ENCODE data around the gene CNTNAP5. TPM values are rescaled to one million over a fixed set of nuclear protein-coding genes. Genes with fewer than 3 reads are reported as not detected.

Gene CNTNAP5
- total RNA-seq, 1 experiment from 2014 or later = not detected

DNA sequence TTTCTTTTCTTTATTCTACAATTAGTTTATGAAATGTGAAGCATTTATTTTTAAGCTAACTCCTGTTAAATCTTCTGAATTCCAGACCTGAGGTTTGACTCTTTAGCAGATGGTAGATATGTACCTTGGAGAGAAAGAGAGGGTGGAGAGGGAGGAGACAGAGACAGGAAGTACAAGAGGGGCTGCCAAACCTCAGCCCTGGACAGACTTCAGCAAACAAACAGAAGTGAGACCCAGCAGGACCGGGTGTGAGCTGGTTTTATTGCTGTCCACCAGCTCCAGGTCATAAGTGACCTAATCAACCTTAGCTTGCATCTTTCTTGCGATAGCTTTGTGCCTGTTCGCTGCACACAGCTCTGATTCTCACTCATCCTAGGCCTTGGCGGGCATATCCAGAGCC is 168.6 kb downstream of the CNTNAP5 start:
- intact Hi-C loops (cut with micrococcal nuclease) = no loop called here
- no peak for DNase-seq (ENCODE audit: unreplicated experiment)
- ChIA-PET POLR2A (no interaction called here), CTCF (interaction anchor here (0.6 kb wide), 1 partner anchor 86 kb away, joined by 3 read pairs; no protein-coding TSS in a partner anchor)
- BruUV-seq (replicated peaks) = no TSS peak
- H3K36me3 Mint-ChIP-seq (ENCODE audit: insufficient read depth, unreplicated experiment) = no peaks in the 10 kb centered on the region
- H3K4me1 Mint-ChIP-seq (ENCODE audit: insufficient read depth, unreplicated experiment) = no peaks in the 10 kb centered on the region
- H3K9me3 Mint-ChIP-seq (ENCODE audit: unreplicated experiment) = no peaks in the 10 kb centered on the region
- H3K27ac Mint-ChIP-seq (ENCODE audit: low read depth, unreplicated experiment) = no peak overlapping the region
- no peaks in the 10 kb centered on the region for H3K27me3 Mint-ChIP-seq (ENCODE audit: insufficient read depth, unreplicated experiment)
- H3K4me3 Mint-ChIP-seq (ENCODE audit: unreplicated experiment) = no peak overlapping the region
- TF ChIP-seq, protein P1, sequence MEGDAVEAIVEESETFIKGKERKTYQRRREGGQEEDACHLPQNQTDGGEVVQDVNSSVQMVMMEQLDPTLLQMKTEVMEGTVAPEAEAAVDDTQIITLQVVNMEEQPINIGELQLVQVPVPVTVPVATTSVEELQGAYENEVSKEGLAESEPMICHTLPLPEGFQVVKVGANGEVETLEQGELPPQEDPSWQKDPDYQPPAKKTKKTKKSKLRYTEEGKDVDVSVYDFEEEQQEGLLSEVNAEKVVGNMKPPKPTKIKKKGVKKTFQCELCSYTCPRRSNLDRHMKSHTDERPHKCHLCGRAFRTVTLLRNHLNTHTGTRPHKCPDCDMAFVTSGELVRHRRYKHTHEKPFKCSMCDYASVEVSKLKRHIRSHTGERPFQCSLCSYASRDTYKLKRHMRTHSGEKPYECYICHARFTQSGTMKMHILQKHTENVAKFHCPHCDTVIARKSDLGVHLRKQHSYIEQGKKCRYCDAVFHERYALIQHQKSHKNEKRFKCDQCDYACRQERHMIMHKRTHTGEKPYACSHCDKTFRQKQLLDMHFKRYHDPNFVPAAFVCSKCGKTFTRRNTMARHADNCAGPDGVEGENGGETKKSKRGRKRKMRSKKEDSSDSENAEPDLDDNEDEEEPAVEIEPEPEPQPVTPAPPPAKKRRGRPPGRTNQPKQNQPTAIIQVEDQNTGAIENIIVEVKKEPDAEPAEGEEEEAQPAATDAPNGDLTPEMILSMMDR (IDR thresholded peaks at IDR 0.05; ENCODE audit: unreplicated experiment) = no peak

DNA sequence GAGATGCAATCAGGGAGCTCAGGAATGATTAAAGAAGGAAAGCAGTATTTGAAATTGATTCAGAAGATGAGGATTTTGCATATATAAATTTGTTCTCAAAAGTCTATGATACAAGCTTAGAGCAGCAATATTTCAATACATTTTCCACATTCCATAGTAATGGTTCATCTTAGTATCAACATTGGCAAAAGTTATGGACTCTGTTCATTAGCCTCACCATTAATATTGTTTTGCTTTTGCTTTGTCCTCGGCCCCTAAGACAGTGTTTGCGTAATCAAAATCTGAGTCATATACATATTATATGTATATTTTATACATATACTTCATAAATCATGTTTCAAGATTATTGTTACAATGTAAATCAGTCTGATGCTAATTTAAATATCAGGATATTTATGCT is 176.6 kb downstream of the CNTNAP5 start:
- H3K9me3 Mint-ChIP-seq (ENCODE audit: unreplicated experiment) = no peaks in the 10 kb centered on the region
- no peak overlapping the region for H3K4me3 Mint-ChIP-seq (ENCODE audit: unreplicated experiment)
- no peak overlapping the region for H3K27ac Mint-ChIP-seq (ENCODE audit: low read depth, unreplicated experiment)
- DNase-seq (ENCODE audit: unreplicated experiment) = peak; percentile 33
- H3K36me3 Mint-ChIP-seq (ENCODE audit: insufficient read depth, unreplicated experiment) = no peaks in the 10 kb centered on the region
- peaks cover 7% of the 10 kb centered on the region for H3K4me1 Mint-ChIP-seq (ENCODE audit: insufficient read depth, unreplicated experiment)
- ChIA-PET POLR2A (interaction anchor here (0.5 kb wide), 1 partner anchor 668 kb away, joined by 3 read pairs; no protein-coding TSS in a partner anchor), CTCF (interaction anchor here (0.6 kb wide), 1 partner anchor 29 kb away, joined by 3 read pairs; no protein-coding TSS in a partner anchor)
- intact Hi-C loops (cut with micrococcal nuclease) = no loop called here
- TF ChIP-seq, protein P1 (IDR thresholded peaks at IDR 0.05; ENCODE audit: unreplicated experiment) = no peak
- no TSS peak for BruUV-seq (replicated peaks)
- H3K27me3 Mint-ChIP-seq (ENCODE audit: insufficient read depth, unreplicated experiment) = no peaks in the 10 kb centered on the region

DNA sequence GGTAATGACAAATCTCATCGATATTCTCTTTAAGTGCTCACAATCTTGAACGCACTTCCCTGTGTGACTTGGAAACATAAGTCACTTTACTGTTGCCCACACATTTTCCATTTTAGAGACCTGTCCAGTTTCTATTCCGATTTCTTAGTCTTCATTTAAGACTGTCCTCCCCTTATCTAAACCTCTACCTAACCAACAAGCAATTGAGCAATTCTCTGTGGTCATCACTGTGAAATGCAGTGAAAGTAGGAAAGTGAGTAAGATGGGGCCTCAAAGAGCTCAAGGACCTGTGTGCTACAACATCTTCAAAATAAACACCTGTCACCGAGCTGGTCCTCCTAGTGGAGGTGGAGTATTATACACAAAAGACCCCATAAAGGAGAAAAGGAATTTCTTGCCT is 184.4 kb downstream of the CNTNAP5 start:
- Mint-ChIP-seq H3K36me3 (ENCODE audit: insufficient read depth, unreplicated experiment) (peaks cover 6% of the 10 kb centered on the region), H3K4me3 (ENCODE audit: unreplicated experiment) (no peak overlapping the region), H3K27ac (ENCODE audit: low read depth, unreplicated experiment) (no peak overlapping the region), H3K9me3 (ENCODE audit: unreplicated experiment) (peaks cover 5% of the 10 kb centered on the region), H3K4me1 (ENCODE audit: insufficient read depth, unreplicated experiment) (no peaks in the 10 kb centered on the region), H3K27me3 (ENCODE audit: insufficient read depth, unreplicated experiment) (no peaks in the 10 kb centered on the region)
- DNase-seq (ENCODE audit: unreplicated experiment) = no peak
- intact Hi-C loops (cut with micrococcal nuclease) = no loop called here
- CTCF ChIA-PET = no interaction called here
- no TSS peak for BruUV-seq (replicated peaks)
- TF ChIP-seq, protein P1 (IDR thresholded peaks at IDR 0.05; ENCODE audit: unreplicated experiment) = no peak
- POLR2A ChIA-PET = interaction anchor here (0.9 kb wide), 1 partner anchor 53 kb away, joined by 3 read pairs; no protein-coding TSS in a partner anchor

DNA sequence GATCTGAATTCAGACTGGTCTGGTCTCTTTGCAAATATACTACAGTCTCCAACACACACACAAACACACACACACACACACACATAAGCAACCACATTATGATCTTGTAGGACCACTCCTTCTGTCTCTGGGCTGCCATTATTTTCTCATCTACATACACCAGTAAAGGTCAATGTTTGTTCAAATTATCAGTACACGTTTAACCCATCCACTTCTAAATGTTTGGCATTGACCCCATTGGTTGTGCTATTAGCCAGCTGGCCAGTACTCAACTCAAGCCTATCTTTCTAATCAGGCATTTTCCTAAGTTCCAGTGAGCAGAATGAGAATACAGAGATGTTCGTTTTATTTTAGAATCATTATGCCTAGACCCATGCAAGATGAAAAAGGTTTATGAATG is 186.4 kb downstream of the CNTNAP5 start:
- ChIA-PET POLR2A (interaction anchor here (0.9 kb wide), 1 partner anchor 21 kb away, joined by 3 read pairs; no protein-coding TSS in a partner anchor), CTCF (no interaction called here)
- TF ChIP-seq, protein P1 (IDR thresholded peaks at IDR 0.05; ENCODE audit: unreplicated experiment) = no peak
- Mint-ChIP-seq H3K36me3 (ENCODE audit: insufficient read depth, unreplicated experiment) (peaks cover 6% of the 10 kb centered on the region), H3K27ac (ENCODE audit: low read depth, unreplicated experiment) (no peak overlapping the region), H3K9me3 (ENCODE audit: unreplicated experiment) (peaks cover 5% of the 10 kb centered on the region), H3K4me3 (ENCODE audit: unreplicated experiment) (no peak overlapping the region), H3K4me1 (ENCODE audit: insufficient read depth, unreplicated experiment) (no peaks in the 10 kb centered on the region), H3K27me3 (ENCODE audit: insufficient read depth, unreplicated experiment) (no peaks in the 10 kb centered on the region)
- intact Hi-C loops (cut with micrococcal nuclease) = no loop called here
- DNase-seq (ENCODE audit: unreplicated experiment) = no peak
- no TSS peak for BruUV-seq (replicated peaks)
